Superior temporal gyrus (tissue), 1 donor: Measurements from ENCODE around the gene TAS1R2.
A peak's percentile ranks its signal among the peaks of the same experiment; 100 is the strongest.
"Not testable (repeated sequence)": the region's sequence is repeated elsewhere in the genome, so short reads cannot be mapped to it uniquely, and the experiment has no call there.

Source experiments
- DNase-seq: peaks from one replicate; pipeline ENCODE4 v3.0.0-alpha.2; 2016; ENCODE audit errors: extremely low spot score

The TAS1R2 gene

DNA sequence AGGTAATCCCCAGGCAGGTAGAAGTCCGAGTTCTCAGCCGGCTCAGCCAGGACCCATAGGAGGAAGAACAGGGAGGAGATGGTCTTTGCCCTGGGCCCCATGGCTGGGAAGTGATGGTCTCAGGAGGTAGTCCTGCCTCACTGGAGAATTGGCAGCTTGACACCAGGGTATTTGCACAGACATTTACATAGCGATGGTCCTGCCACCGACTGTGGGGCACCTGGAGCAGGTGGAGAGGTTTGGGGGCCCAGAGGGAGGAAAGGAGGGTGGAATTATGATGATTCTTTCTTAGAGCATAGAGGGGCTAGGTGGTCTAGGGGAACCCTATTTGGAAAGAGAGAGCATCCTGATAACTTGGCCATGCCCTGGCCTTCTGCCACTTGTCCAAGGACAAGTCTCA, at the start of gene TAS1R2:
TAS1R2 (minus strand) TSS at position 101 of the 400 bp plus-strand sequence; CDS start at position 101, 0 bp downstream.
- no peak for DNase-seq

DNA sequence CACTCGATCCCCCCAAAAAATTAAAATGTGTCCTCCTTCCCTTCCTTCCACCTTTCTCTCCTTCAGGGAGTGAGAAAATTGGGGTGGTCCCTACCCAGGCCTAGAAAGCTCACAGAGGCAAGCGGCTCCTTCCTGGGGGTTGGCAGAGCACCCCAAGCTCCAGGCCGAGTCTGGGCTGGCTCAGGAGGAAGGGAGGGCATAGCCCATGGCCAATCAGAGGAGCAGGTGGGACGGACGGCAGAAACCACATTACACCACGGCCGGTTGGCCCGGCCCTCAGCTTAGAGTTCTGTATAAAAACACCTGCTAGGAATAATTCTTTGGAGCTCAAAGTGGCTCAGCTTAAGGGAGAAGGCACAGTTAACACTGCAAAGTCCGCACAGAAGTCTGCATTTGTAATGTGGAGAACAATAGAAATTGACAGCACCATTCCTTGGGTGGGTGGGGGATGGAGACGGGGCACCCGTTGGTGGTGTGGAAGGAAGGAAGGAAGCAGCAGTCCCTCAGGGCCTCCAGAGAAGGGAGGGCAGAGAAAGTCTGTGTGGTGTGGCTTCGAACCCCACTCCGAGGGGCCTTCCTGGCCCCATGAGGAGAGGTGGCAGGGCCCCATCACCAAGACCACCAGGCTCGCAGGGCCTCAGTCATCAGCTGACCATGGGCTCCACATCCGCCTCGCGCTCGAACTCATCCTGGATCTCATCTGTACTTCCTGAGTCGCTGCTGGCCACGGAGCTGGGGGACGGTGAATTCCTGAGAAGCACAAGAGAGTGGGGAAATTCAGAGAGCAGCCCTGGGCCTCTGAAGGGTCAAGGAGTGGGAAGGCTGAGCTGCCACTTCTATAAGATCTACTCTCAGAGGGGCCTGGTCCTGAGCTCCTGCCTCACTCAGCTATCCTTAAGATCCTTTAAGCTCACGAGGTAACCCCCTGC, 48.7 kb upstream of the TAS1R2 start:
- no peak for DNase-seq

DNA sequence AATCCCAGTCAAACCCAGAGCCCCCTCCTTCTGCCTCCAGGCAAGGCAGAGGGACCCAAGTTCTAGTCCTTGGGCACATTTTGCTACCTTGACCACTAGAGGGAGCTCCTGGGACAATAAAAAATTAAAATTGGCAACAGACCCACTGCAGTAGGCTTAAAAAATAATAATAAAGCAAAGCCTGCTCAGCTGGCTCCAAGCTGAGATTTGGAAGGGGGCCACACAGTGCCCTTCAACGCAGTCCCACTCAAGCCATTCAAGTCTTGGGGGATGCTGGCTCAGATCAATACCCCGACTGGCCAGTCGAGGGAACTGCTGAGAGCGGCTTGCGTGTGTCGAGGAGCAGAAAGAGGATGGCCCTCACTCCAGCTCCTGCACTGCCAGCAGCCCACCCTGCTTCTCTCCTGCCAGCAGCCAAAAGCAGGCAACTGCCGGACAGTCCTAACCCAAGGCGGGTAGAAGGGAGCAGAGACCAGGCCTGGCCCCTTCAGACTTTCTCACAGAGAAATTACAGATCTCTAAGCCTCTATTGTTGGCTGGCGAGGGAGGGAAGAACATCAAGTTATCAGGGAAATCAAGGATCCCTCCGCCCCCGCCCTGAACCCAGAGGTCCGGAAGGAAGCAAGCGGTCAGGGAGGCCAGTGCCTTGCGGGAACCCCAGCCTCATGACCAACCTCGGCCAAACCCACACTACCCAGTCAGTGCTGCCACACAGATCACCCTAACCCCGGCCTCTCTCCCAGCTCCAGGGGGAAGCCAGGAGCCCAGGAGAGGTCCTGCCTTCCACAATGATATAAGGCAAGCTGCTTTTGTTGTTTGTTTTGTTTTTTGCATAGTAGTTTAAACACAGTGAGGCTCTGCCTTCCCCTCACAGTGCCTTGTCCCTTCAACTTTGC, 47.8 kb upstream of the TAS1R2 start:
- DNase-seq: peak; percentile 91

DNA sequence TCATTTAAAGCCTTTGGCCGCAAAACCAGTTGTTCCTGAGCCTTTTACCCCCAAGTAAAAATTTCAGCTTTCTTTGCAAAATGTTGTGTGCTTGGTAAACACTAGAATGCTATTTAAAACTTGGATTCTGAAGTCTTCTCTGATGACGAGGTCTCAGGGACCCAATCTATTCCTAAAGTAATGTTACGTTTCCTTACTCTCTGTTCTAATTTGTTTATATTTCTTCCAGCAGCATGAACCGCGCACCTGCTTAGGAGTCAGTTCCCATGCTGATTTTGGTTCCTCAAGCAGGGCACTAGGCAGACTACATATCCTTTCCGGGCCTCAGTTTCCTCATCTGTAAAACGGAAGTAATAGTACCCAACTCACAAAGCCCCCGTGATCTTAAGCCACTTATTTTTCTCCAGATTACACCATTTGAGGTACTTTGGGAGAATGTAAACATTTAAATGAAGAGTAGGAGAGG, 43.9 kb upstream of the TAS1R2 start:
- no peak for DNase-seq

DNA sequence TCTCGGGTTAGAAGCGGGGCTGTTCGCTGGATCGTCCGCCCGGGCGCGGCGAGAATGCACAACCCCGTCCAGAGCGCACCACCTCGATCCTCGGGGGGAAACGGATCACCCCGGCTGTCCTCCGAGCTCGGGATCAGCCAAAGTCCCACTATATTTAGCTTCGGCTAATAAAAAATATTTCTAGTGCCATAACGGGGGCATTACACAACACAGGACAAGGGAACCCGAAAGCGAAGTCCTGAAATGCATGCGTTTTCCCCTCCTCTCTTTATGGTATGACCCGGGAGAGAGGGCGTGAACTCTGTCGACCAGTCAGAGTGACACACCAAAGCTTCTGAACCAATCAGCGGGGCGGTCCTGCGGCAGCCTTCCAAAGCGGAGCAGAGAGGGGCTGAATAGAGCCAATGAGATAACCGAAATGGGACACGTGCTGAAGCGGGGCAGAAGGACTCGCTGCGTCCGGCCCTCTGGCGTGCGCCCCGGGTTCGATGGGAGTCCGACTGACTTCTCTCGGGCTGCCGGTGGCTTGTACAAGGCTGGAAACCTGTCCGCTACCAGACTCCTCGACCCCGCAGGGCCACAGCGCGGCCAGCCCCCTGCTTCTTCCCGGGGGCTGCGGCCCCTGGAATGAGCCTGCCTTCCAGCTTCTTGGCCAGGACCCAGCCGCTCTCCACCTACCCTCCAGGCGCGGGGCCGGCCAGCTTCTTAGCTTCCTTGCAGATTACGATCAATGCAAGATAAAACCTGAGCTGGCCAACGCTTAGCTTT, 43.2 kb upstream of the TAS1R2 start, which contains the start of gene ALDH4A1:
ALDH4A1 (minus strand) TSS at position 33 of the 768 bp plus-strand sequence; CDS start at position 1, 32 bp downstream.
- DNase-seq: peak; percentile 99

DNA sequence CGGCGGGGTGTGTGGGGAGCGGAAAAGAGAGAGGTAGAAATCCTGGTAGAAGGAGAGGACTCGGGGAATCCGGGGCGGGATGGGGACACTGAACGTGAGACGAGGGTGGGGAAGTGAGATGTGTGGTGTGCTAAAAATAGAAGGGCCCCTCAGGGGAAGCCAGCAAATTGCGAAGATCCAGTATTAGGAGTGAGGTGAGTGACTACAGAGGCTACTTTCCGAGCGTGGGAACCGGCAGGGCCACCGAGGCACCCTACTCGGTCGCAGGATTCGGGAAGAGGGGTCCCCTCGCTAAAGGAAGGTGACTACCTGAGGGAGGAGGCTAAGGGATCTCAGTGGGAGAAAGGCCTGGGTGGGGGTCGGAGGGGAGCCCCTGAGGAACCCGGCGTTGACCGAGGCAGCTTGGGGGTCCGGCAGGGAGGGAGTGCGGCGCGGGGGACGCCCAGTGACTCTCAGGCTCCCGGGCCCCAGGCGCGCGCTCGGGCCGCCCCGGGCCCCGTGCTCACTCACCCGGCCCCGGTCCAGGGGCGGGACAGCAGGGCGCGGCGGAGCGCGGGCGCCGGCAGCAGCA, 42.6 kb upstream of the TAS1R2 start:
- no peak for DNase-seq

DNA sequence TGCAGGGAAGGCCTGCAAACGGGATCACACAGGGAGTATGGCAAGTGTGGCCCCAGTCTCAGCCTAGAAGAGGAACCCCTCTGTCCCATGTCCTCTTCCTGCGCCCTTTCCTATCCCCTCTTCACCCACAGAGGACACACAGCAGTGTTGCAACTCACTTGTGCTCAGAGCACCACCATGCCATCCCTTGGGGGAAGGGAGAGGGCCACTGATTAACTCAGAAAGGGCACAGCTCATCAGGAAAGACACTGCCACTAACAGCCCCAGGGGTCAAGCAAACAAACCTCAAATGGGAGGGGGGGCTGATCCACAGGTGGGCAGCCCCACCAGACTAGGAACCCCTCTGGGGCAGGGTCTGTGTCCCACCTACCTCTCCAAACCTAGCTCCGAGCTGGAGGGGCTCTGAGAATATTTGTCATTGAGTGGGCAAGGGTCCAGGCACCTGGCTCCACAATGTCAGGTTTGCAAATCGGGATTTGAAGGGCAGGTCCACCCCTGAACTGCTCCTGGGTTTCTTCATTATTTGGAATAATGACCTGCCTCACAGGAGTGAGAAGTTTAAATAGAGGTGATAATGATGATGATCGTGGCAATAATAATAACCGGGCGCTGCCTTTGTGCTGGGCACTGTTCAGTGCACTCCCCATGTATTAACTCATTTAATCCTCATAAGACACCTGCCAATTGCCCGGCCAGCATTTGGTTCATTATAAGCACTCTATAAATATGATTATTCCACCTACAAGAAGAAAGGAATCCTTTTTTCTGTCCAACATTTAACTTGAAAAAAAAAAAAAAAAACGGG, 41.9 kb upstream of the TAS1R2 start:
- no peak for DNase-seq

DNA sequence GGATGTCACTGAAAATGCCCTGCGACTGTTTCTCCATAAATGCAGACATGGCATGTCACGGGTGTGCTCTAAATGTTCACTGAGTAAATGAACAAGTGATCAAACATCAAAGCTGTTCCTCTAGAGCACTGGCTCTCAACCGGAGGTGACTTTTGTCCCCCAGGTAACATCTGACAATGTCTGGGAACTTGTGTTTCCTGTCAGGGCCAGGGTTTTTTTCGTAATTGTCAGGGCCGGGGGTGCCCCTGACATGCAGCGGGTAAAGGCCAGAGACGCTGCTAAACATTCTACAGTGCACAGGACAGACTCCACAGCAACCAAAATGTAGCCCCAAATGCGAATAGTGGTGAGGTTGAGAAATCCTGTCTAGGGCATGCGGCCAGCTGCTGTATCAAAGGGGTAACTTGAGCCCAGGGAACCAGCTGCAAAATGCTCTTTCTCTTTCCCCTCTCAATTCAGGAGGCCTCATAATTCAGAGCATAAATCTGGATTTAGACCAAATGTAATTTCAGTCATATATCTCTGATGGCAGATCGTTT, 40.9 kb upstream of the TAS1R2 start:
- DNase-seq: no peak

DNA sequence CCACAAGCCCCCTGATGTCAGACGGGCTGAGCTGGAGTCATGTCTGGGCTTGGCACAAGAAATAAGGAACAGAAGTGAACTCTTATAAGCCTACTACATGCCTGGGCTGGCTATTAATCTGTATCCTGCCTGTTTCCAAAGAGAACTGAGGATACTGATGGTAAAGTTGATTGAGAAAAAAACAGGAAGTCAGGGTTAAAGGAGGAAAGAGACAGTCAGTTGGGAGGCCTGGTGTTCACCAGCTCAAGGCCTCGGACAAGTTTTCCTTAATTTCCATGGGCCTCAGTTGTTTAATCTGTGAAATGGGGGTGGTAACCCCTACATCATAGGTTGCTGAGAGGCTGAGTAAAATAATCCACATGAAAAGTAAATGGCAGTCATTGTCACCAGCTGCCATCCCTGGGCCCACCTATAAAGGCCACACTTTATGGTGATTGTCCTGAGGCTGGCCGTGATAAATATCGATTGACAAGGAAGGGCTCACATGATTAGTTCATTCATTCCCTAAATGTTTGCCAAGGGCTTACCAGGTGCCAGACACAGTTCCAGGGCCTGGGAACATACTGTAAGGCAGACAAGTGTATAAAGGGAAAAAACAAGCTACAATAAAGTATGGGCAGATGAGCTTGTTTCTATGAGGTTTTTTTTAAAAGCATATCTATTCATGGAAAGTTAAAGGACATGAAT, 40.0 kb upstream of the TAS1R2 start:
- no peak for DNase-seq

DNA sequence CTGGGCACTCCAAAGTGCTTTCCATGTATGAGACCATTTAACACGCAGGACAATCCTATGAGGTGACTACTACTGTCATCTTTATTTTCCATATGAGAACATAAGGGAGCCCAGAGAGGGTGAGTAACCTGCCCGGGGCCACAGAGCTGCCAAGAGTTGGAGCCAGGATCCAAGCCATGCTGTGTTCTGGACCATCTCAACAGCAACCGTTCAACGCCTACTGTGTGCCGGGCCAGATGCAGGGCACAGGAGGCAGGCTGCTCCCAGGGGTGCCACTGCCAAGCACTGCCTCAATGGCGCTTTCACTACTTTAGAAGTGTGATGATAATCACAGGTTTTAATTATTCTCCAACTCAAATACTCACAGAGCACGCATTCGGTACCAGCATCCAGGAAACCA, 39.1 kb upstream of the TAS1R2 start:
- no peak for DNase-seq

DNA sequence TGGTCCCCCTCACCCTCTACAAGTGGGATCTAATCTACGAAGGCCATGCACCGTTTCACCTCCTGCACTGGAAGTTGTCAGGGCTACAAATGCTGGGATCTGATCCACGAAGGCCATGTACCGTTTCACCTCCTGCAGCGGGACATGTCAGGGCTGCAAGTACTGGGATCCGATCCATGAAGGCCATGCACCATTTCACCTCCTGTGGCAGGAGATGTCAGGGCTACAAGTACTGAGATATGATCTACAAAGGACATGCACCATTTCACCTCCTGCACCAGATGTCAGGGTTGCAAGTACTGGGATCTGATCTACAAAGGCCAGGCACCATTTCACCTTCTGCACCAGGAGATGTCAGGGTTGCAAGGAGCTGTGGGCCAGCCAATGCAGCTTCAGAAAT, 35.9 kb upstream of the TAS1R2 start:
- DNase-seq: no peak

DNA sequence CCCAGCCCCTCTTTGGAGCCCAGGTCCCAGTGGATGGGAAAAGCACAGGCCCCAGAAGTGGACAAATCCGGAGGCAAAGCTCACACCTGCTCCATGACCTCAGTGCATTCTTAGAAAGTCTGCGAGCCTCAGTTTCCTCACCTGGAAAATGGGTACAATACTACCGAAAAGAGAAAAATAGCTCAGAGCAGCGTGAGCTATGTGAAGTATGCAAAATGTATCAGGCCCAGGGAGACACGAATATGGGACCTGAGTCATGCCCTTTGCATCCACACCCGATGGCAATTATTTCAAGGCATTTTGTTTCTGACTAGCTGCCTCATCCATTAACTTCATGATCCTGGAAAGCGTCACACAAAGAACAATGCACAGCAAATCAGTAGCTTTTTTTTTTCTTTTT, 33.7 kb upstream of the TAS1R2 start:
- no peak for DNase-seq

DNA sequence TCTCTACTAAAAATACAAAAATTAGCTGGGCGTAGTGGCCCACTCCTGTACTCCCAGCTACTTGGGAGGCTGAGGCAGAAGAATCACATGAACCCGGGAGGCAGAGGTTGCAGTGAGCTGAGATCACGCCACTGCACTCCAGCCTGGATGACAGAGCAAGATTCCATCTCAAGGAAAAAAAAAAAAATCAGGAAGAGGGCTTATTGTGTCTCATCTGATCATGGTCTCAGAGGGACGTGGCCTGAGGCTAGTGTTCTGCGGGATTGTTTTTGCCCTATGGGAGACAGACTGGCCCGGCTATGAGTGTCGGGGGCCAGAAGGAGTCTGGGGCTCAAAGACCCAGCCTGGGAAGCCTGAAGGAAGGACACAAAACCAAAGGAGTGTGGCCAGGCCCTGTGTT, 32.4 kb upstream of the TAS1R2 start:
- DNase-seq: not testable (repeated sequence)

DNA sequence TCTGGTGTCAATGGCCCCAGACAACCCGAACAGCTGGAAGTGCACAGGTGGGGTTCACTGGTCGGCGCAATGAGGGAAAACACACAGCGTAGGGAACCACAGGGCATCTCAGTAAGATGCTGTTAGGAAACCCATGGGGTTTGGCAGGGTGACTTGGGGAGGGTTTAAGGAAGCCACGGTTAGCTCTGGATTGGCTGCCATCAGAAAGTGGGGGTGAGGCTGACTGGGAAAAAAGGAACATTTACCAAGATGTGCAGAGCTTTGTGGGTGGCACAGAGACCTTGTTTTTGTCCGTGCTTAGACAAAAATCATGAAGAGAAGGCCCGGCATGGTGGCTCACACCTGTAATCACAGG, 31.9 kb upstream of the TAS1R2 start:
- no peak for DNase-seq

DNA sequence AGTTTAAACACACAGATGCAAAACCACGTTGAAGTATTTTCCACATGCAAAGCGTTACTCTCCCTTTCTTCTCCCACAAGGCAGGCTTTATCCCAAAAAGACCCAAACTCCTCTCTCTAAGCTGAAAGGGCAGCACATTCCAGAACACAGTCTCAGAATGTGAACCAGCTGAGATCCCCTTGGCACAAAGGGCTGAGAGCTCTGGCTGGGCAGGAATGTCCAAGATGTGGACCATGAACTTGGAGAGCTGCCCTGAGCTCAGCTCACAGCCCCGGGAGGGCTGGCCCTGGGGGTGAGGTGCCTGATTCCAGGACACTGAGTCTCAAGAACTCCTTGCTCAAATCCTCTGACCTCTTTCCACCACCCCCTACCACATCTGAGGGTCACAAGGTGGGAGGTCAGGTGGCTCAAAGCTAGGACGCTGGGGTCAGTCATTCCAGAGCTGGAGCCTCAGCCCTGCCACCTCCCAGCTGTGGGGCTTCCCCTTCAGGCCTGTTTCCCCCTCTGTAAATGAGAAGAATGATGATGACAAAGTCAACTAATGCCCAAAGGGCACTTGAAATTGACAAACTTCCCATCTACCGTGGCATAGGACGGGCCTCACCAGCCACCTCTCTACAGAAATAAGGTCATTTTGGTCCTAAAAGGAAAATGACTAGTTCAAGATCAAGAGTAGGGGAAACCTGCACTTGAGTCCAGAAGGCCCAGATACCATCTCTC, 31.4 kb upstream of the TAS1R2 start:
- no peak for DNase-seq

DNA sequence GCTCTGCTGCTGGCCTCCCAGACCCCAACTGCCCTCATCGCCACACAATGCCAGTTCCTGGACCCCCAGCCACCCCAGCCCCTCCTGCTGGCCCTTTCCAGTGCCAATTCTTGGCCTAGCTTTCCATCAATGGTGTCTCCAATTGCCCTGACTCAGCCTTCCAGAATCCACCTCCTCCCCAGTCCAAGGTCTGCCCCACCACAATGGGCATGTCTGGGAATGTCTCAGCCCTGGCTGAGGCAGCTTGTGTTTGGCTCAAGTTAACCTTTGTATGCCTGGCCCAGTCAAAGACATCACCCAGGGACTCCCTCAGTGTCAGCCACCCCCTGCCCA, 26.5 kb upstream of the TAS1R2 start:
- no peak for DNase-seq

DNA sequence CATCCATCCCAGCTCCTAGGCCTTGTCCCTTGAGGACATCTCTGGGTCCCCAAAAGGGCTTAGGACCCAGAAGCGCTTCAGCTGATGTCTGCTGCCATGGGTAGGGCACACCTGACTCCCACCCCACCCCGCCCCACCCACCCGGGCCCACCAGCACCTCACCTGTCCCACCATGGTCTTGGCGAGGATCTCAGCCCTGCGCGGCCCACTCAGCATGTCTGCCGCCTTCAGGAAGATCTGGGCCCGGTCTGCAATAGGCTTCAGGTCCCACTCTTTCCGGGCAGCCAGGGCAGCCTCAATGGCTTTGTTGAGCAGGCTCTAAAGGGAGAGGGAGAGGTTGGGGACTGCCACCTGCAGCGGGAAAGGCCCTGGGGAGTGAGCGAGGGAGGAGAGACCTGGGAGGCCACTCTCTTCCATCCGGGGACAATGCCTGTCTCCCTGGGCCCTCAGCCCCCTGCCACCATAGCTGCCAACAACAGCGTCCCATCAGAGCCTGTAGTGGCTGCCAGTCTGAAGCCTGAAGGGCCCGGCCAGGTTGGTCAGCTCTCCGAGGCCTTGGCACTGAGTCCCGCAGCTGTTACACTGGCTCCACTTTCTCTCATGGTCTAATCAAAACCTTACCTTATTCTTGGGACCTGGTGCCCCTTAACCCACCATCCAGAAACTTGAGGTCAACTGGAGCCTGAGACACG, 26.0 kb upstream of the TAS1R2 start:
- DNase-seq: no peak

DNA sequence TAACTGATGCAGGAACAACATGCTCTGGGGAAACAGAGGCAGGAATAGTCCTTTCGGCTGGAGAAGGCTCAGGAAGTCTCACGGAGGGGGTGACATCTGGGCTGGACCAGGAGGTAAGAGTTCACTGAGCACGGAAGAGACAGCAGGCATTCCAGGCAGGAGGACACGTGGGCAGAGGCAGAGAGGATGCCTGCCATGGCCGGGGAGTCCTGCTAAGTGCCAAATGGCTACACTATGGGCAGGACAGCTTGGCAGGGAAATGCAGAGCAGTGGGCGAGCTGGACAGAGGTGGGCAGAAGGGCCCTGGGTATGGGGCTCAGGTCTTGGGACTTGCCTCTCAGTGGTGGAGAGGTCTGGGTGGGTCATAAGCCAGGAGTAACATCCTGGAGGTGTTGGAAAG, 25.3 kb upstream of the TAS1R2 start:
- no peak for DNase-seq

DNA sequence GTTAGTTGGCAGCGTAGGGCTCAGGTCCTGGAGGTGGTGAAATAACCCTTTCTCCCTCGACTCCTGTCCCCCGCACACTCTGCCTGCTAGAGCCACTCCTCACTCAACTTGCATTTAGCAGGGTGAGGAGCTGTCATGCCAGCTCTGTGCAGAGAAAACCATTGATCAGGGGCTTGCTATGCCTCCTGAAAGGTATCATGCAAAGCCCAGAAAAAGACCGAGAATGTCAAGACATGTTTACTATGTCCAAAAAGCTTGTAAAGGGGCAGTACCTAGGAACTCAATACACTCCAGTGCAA, 24.9 kb upstream of the TAS1R2 start:
- DNase-seq: no peak
